ENCODE measurements around the gene ZNF611. TPM values are rescaled to one million over a fixed set of nuclear protein-coding genes. Genes with fewer than 3 reads are reported as not detected.

The ZNF611 gene
- total RNA-seq, 2 donors from 2014 or later: 12.0 to 15.3 TPM

DNA sequence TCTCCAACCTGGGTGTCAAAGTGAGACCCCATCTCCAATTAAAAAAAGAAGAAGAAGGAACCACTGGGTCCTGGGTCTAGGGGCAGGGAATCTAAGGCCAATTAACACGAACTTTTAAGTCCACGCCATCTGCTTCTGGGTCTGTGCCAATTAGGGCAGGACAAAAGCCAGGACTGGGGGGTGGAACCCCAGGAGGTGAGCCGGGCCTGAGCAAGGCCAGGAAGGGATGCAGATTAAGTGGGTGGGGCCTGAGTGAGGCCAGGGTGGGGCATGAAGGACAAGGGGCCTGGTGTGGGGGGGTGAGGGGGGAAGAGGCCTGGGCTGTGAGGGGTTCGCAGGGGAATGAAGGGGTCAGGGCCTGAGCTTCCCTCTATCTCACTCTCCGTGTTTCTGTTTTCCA, 70.4 kb downstream of the ZNF611 start:
- Histone ChIP-seq H3K27me3 (replicated peaks; ENCODE audit: insufficient read depth) (no peaks in the 10 kb centered on the region), H3K36me3 (no peaks in the 10 kb centered on the region), H3K27ac (no peak overlapping the region), H3K4me3 (no peak overlapping the region), H3K4me1 (replicated peaks) (no peaks in the 10 kb centered on the region), H3K9me3 (no peaks in the 10 kb centered on the region)
- TF ChIP-seq POLR2A (IDR thresholded peaks at IDR 0.05): no peak
- TF ChIP-seq, protein P1, sequence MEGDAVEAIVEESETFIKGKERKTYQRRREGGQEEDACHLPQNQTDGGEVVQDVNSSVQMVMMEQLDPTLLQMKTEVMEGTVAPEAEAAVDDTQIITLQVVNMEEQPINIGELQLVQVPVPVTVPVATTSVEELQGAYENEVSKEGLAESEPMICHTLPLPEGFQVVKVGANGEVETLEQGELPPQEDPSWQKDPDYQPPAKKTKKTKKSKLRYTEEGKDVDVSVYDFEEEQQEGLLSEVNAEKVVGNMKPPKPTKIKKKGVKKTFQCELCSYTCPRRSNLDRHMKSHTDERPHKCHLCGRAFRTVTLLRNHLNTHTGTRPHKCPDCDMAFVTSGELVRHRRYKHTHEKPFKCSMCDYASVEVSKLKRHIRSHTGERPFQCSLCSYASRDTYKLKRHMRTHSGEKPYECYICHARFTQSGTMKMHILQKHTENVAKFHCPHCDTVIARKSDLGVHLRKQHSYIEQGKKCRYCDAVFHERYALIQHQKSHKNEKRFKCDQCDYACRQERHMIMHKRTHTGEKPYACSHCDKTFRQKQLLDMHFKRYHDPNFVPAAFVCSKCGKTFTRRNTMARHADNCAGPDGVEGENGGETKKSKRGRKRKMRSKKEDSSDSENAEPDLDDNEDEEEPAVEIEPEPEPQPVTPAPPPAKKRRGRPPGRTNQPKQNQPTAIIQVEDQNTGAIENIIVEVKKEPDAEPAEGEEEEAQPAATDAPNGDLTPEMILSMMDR (IDR thresholded peaks at IDR 0.05): no peak
- TF ChIP-seq POLR2AphosphoS5 (IDR thresholded peaks at IDR 0.05): no peak
- 66% methylated on average over 5 of the region's 5 CpGs for WGBS
- DNase-seq (ENCODE audit: low spot score): no peak
- intact Hi-C loops (cut with DNase I): no loop called here

DNA sequence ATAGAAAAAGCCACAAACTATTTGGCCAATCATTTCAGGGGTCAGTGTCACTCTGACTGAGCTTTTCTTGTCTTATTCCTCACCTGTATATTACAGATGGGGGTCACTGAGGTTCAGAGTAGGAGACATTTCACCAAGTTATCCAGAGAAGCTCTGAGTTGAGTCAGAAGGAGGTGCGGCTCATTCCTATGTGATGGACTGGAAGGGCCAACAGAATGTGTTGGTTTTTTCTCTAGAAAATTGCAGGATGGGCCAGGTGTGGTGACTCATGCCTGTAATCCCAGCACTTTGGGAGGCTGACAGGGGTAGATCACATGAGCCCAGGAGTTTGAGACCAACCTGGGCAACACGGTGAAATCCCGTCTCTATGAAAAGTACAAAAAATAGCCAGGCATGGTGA, 72.2 kb downstream of the ZNF611 start:
- TF ChIP-seq POLR2A (IDR thresholded peaks at IDR 0.05): no peak
- TF ChIP-seq POLR2AphosphoS5 (IDR thresholded peaks at IDR 0.05): no peak
- TF ChIP-seq, protein P1 (IDR thresholded peaks at IDR 0.05): no peak
- H3K36me3 ChIP-seq: no peaks in the 10 kb centered on the region
- 82% methylated on average over 3 of the region's 3 CpGs for WGBS
- intact Hi-C loops (cut with DNase I): no loop called here
- no peaks in the 10 kb centered on the region for H3K4me1 ChIP-seq (replicated peaks)
- DNase-seq (ENCODE audit: low spot score): no peak
- H3K27ac ChIP-seq: no peak overlapping the region
- no peaks in the 10 kb centered on the region for H3K9me3 ChIP-seq
- no peaks in the 10 kb centered on the region for H3K27me3 ChIP-seq (replicated peaks; ENCODE audit: insufficient read depth)
- H3K4me3 ChIP-seq: no peak overlapping the region

DNA sequence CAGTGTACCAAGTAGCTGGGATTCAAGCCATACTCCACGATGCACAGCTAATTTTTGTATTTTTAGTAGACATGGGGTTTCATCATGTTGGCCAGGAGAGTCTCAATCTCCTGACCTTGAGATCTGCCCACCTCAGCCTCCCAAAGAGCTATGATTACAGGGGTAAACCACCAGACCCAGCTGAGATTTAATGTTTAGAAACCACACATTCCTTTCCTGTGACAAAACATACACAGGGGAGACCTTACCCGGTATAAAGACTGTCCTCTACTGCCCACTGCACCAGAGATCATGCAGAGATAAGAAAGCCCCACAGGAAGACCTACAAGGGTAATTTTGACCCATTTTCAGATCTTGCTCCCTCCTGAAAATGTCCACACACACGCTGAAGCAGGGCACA, 73.9 kb downstream of the ZNF611 start:
- WGBS: 64% methylated on average over 3 of the region's 3 CpGs
- H3K4me3 ChIP-seq: no peak overlapping the region
- H3K4me1 ChIP-seq (replicated peaks): no peaks in the 10 kb centered on the region
- H3K27me3 ChIP-seq (replicated peaks; ENCODE audit: insufficient read depth): no peaks in the 10 kb centered on the region
- no peak overlapping the region for H3K27ac ChIP-seq
- intact Hi-C loops (cut with DNase I): no loop called here
- H3K36me3 ChIP-seq: no peaks in the 10 kb centered on the region
- TF ChIP-seq, protein P1 (IDR thresholded peaks at IDR 0.05): no peak
- TF ChIP-seq POLR2AphosphoS5 (IDR thresholded peaks at IDR 0.05): no peak
- no peak for TF ChIP-seq POLR2A (IDR thresholded peaks at IDR 0.05)
- no peaks in the 10 kb centered on the region for H3K9me3 ChIP-seq
- no peak for DNase-seq (ENCODE audit: low spot score)

DNA sequence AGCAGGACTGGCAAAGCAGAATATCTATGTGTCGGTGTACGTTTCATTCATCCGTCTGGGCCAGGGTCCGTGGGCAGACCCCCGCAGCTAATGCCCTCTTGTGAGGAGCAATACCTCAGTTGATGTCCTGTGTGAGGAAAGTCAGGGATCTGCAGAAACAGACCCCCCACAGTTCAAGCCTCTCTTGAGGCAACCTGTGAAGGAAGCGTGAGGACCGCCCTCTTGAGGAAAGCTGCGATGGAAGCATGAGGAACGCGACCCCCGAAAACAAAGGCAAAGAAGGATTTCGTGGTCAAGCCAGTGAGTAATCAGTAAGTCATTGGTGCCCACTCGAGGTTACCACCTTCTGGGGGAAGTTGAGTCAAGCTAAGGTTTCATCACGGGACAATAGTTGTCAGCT, 75.8 kb downstream of the ZNF611 start:
- Histone ChIP-seq H3K4me3 (no peak overlapping the region), H3K9me3 (no peaks in the 10 kb centered on the region), H3K36me3 (peaks cover 0 to 3% of the 10 kb centered on the region in 2 donors), H3K27me3 (replicated peaks; ENCODE audit: insufficient read depth) (no peaks in the 10 kb centered on the region), H3K4me1 (replicated peaks) (no peaks in the 10 kb centered on the region), H3K27ac (no peak overlapping the region)
- intact Hi-C loops (cut with DNase I): no loop called here
- DNase-seq (ENCODE audit: low spot score): no peak
- TF ChIP-seq POLR2A (IDR thresholded peaks at IDR 0.05) (no peak), POLR2AphosphoS5 (IDR thresholded peaks at IDR 0.05) (no peak)
- TF ChIP-seq, protein P1 (IDR thresholded peaks at IDR 0.05): no peak
- 66% methylated on average over 14 of the region's 14 CpGs for WGBS

DNA sequence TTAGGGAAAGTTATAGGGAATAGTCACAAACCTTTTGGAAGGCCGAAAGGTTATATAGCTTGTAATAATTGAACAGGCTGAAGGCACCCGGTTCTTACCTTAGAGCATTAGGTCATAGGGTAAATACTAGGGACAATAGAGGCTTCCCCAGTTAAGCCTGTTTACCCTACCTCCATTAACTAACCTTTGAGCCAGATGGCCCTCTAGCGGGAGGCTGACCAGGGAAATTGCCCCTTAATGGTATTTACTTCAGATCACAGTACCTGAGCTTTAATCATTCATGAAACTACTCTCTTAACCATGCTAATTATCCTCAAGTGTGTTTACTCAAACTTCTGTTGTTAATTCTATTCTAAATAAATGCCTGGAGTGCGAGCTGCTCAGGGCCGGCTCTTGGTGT, 76.2 kb downstream of the ZNF611 start:
- no peaks in the 10 kb centered on the region for H3K4me1 ChIP-seq (replicated peaks)
- no peak for TF ChIP-seq POLR2A (IDR thresholded peaks at IDR 0.05)
- no peak for TF ChIP-seq POLR2AphosphoS5 (IDR thresholded peaks at IDR 0.05)
- TF ChIP-seq, protein P1 (IDR thresholded peaks at IDR 0.05): no peak
- H3K9me3 ChIP-seq: no peaks in the 10 kb centered on the region
- intact Hi-C loops (cut with DNase I): no loop called here
- H3K36me3 ChIP-seq: peaks cover 0 to 3% of the 10 kb centered on the region in 2 donors
- DNase-seq (ENCODE audit: low spot score): no peak
- H3K27ac ChIP-seq: no peak overlapping the region
- H3K4me3 ChIP-seq: no peak overlapping the region
- H3K27me3 ChIP-seq (replicated peaks; ENCODE audit: insufficient read depth): no peaks in the 10 kb centered on the region
- 64% methylated on average over 5 of the region's 5 CpGs for WGBS
